Measurements from ENCODE around the gene BAIAP2.

The BAIAP2 gene

GRCh38 chr17:81053041-81053970, 18.4 kb downstream of the BAIAP2 start:
- DNase-seq, result no peak

DNA sequence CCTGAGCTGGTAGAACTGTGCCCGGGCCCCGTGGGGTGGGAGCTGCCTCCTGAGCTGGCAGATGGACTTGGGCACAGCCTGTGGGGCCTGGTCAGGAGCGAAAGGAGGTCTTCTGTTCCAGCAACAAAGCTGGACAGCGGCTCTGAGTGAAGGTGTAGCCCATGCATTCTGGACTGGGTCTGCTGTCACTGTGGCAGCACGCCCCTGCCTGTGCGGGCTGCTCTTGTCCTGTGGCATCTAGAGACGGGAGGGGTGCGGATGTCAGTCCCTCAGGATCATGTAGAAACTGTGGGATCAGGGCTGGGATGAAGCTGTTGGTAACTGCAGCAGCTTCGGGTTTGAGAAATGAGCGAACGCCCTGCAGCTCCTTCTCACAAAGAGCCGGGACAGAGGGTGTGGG, 19.4 kb downstream of the BAIAP2 start:
- no peak for DNase-seq

GRCh38 chr17:81054881-81055370, 20.0 kb downstream of the BAIAP2 start:
- DNase-seq, result no peak

DNA sequence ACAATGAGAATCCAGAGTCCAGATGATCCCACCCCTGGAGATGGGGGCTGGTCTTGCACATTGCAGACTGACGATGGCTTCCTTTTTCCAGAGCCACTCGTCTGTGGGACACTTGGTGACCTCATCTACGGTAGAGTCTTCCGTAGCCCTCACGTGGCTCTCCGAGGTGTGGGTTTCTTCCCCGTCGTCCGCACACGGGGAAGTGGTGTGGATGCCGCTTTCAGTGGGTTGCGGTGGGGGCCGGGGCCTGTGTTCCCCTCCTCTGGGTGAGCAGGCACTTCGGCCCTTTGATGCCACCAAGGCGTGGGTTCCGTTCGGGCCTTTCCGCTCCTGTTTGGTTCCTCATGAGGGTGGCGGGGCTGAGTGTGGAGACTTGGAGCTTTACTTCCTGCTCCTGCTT, 21.4 kb downstream of the BAIAP2 start:
- DNase-seq, result no peak

- no peak for DNase-seq
These were observed 22.3 kb downstream of the BAIAP2 start for GRCh38 chr17:81057079-81057730.

GRCh38 chr17:81057777-81058176, 22.8 kb downstream of the BAIAP2 start:
- no peak for DNase-seq

DNA sequence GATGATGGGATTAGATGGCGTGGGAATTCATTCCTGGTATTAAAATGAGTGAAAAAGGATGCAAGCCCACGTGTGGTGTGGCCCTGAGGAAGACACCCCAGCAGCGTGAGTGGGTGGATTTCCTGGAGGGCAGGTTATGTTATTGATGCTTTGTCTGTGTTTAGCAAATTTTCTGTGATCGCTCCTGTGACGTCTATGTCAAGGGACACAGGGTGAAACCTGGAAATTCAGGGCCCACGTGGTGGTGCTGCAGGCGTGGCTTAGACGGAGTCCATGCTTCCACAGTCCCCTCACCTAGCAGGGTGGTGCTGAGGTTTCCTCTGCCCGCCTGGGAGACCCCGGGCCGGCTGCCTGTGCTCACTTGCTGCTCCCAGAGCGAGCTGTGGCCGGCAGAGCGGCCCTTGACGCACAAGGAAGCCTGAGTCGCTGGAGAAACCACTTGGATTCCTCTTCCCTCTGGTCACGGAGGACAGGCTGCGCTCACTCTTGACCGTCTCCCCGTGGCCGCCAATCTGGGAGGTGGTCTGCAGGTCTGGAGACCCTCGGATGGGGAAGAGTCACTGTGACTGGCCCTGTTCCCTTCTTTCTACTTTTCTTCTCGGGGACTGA, 23.4 kb downstream of the BAIAP2 start:
- DNase-seq, result no peak

DNA sequence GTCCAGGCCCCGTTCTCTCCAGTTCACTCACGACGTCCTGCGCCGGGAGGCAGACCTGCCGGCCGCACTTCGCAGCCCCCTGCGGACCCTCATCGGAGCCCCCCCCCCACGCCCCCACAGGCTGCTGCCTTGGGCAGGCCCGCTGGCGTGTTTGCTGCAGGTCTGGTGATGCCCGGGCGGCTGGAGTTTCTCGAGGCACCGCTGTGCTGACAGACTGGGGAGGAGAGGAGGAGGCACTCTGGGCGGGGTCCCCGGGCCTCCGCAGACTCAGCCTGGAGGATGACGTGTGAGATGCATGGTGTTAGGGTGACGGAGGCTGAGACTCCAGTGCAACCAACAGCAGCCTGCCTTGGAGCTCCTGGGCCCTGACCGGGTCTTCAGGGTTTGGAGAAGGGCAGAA, 24.1 kb downstream of the BAIAP2 start:
- no peak for DNase-seq

GRCh38 chr17:81060416-81060815, 25.5 kb downstream of the BAIAP2 start:
- no peak for DNase-seq

GRCh38 chr17:81061027-81061735, 26.2 kb downstream of the BAIAP2 start:
- no peak for DNase-seq

DNA sequence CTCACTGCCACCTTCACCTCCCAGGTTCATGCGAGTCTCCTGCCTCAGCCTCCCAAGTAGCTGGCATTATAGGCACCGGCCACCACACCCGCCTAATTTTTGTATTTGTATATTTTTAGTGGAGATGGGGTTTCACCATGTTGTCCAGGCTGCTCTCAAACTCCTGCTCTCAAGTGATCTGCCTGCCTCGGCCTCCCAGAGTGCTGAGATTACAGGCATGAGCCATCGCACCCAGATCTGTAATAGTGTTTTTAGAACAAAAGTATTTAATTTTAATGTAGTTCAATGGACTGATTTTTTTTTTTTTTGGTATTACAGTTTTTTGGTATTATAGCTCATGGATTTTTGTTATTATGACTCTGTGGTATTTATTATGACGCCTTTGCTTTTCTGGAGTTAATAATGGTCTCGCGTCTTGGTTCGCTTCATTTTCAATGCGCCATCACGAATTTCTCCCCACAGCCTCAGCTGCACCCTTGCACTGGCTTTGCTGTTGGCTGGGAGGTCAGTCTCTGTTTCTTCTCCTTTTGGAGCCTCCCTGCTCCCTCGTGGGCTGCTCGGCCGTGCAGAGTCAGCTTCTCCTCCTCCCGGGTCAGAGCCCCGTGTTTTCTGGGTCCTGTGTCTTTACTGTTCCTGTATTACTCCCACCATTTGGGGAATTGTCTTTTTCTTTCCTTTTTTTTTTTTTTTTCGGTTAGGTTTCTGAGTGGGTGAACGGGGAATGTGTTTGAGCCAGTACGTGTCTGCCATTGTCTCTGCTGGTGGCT, 27.2 kb downstream of the BAIAP2 start:
- DNase-seq, result no peak

GRCh38 chr17:81063106-81064093, 28.4 kb downstream of the BAIAP2 start:
- DNase-seq, result no peak

GRCh38 chr17:81064678-81065475, 29.9 kb downstream of the BAIAP2 start:
- no peak for DNase-seq

GRCh38 chr17:81065500-81065899, 30.5 kb downstream of the BAIAP2 start:
- DNase-seq, result no peak

GRCh38 chr17:81066072-81066471, 31.1 kb downstream of the BAIAP2 start:
- no peak for DNase-seq

DNA sequence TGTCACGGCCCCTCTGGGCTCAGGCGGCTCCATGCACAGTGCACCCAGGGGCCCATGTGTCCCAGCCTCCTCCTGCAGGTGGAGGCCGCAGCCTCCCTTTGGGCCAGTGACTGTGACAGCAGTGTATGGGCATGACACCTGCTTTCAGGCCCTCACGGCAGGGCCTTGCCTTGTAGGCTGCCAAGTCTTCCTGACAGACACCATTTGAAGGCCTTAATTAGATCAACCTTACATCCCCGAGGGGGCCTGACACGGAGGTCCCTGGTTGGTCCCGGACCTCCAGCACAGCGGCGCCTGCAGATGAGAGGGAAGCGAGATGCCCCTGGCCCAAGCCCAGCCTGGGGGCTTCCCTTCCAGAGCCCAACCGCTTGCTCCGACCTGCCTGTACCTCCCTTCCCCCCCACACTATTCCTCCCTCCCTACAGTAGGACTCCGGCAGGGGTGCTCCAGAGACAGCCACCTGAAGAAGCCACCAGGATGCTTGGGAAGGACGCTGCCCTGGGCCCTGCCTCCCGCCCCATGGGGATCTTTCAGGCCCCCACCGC, 31.9 kb downstream of the BAIAP2 start:
- DNase-seq, result no peak

GRCh38 chr17:81067391-81067811, 32.5 kb downstream of the BAIAP2 start:
- no peak for DNase-seq

DNA sequence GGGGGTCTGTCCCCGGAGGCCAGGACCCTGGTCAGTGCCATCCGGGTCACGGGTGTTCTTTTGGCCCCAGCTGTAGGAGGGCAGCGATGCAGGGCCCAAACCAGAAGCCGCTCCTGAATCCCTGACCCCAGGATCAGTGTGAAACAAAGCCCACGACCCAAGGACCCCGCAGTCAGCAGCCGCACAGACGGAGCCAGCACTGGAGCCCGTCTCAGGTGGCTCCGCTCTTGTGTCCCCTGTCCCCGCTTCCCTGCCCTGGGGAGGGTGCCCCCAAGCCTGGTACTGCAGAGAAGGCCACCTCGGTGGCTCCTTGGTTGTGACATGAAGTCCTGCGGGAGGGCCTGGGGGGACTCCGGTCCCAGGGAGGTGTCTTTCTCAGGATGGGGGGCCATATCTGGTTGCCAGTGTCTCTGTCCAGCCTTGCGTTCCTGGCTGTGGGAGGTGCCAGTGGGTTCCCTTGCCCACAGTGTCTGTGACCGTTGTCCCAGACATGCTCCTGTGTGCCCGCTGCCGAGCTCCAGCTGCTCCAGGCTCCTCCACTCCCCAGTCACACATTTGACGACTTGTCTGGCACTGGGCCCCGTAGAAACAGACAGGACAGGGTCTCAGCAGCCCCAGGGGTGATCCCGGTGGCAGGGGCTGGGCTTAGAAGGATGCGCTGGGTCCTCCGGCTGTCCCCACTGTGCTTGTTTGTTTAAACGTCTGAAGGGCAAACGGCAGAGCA, 33.6 kb downstream of the BAIAP2 start:
- DNase-seq, result no peak

DNA sequence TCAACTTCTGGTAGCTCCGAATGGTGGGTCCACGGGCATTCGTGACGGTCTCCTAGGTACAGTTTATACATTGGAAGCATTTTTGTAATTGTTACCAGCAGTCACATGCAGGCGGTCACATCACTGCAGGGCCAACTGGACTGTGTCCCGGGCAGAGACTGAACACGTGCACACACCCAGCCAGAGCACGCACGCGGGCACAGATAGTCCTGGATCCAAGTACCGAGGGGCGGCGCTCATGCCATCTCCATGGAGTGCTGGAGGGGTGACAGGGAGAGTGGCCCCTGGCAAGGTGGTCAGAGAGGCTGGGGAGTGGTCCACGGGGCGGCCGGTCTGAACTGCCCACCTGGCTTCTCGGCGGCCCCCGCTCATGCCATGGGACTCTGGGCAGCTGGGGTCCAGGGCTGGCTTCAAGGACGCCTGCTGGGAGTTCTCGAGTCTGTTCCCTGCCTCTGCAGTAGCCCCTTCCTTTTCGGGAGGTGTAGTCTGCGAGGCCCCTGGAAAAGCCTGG, 34.2 kb downstream of the BAIAP2 start:
- no peak for DNase-seq
